Trophoblast cell (in vitro differentiated cells and primary cell): Measurements from ENCODE around the gene RPTOR.

Source experiments
- DNase-seq, 2 donors: peaks; one replicate each; pipeline ENCODE4 v3.0.0-alpha.2; 2016
- H2AFZ ChIP-seq: 2 replicates; pipeline ENCODE4 v1.6.1; 2013; ENCODE audit warnings: low read length, moderate library complexity, mild to moderate bottlenecking; ENCODE audit not compliant: insufficient read depth, poor library complexity
- H2AK5ac ChIP-seq: 2 replicates; pipeline ENCODE4 v1.6.1; 2013; ENCODE audit warnings: mild to moderate bottlenecking, low read length
- H2BK120ac ChIP-seq: 2 replicates; pipeline ENCODE4 v1.6.1; 2013; ENCODE audit warnings: low read length, mild to moderate bottlenecking, moderate library complexity; ENCODE audit not compliant: insufficient read depth, poor library complexity
- H2BK12ac ChIP-seq: 2 replicates; pipeline ENCODE4 v1.6.1; 2013; ENCODE audit warnings: mild to moderate bottlenecking, low read length, moderate library complexity
- H2BK5ac ChIP-seq: 2 replicates; pipeline ENCODE4 v1.6.1; 2013; ENCODE audit warnings: low read length, low read depth, moderate library complexity, mild to moderate bottlenecking; ENCODE audit not compliant: poor library complexity
- H3K14ac ChIP-seq: 2 replicates; pipeline ENCODE4 v1.6.1; 2013; ENCODE audit warnings: mild to moderate bottlenecking, low read length
- H3K18ac ChIP-seq: 2 replicates; pipeline ENCODE4 v1.6.1; 2013; ENCODE audit warnings: mild to moderate bottlenecking, low read length
- H3K23ac ChIP-seq: 2 replicates; pipeline ENCODE4 v1.6.1; 2013; ENCODE audit warnings: low read length
- H3K27ac ChIP-seq: 2 replicates; pipeline ENCODE4 v1.5.1; 2013; ENCODE audit warnings: low read depth, mild to moderate bottlenecking, inconsistent platforms, low read length, moderate library complexity
- H3K27me3 ChIP-seq: 2 replicates; pipeline ENCODE4 v1.6.1; 2013; ENCODE audit warnings: inconsistent platforms, mild to moderate bottlenecking, low read length, moderate library complexity; ENCODE audit not compliant: insufficient read depth
- H3K36me3 ChIP-seq, 2 experiments: 1 replicate in 1 of 2; 2 replicates in 1 of 2; pipeline ENCODE4 v1.6.1; 2013; ENCODE audit warnings: low read length in 2 of 2, mild to moderate bottlenecking in 2 of 2, moderate library complexity in 1 of 2; ENCODE audit not compliant: insufficient read depth in 2 of 2, control insufficient read depth in 1 of 2
- H3K4ac ChIP-seq: 2 replicates; pipeline ENCODE4 v1.6.1; 2013; ENCODE audit warnings: low read depth, mild to moderate bottlenecking, low read length, moderate library complexity
- H3K4me1 ChIP-seq, 2 experiments: 1 replicate in 1 of 2; 2 replicates in 1 of 2; pipeline ENCODE4 v1.6.1; 2013; ENCODE audit warnings: low read length in 2 of 2, mild to moderate bottlenecking in 2 of 2, moderate library complexity in 1 of 2; ENCODE audit not compliant: insufficient read depth in 2 of 2, control insufficient read depth in 1 of 2
- H3K4me2 ChIP-seq: 2 replicates; pipeline ENCODE4 v1.6.1; 2013; ENCODE audit warnings: inconsistent platforms, mild to moderate bottlenecking, low read length, moderate library complexity
- H3K4me3 ChIP-seq: 2 replicates; pipeline ENCODE4 v1.5.1; 2013; ENCODE audit warnings: mild to moderate bottlenecking, low read depth, low read length, inconsistent platforms
- H3K79me1 ChIP-seq: one replicate; pipeline ENCODE4 v1.6.1; 2013; ENCODE audit warnings: low read length
- H3K79me2 ChIP-seq: 2 replicates; pipeline ENCODE4 v1.6.1; 2013; ENCODE audit warnings: low read length, mild to moderate bottlenecking; ENCODE audit not compliant: control insufficient read depth, insufficient read depth, poor library complexity
- H3K9ac ChIP-seq: 2 replicates; pipeline ENCODE4 v1.6.1; 2013; ENCODE audit warnings: mild to moderate bottlenecking, low read length
- H3K9me3 ChIP-seq: 2 replicates; pipeline ENCODE4 v1.6.1; 2013; ENCODE audit warnings: low read depth, mild to moderate bottlenecking, control low read depth, inconsistent platforms, low read length; ENCODE audit not compliant: insufficient read depth
- H4K12ac ChIP-seq: 2 replicates; pipeline ENCODE4 v1.6.1; 2013; ENCODE audit warnings: low read depth, mild to moderate bottlenecking, low read length, moderate library complexity
- H4K8ac ChIP-seq: 2 replicates; pipeline ENCODE4 v1.6.1; 2013; ENCODE audit warnings: low read depth, mild to moderate bottlenecking, low read length, moderate library complexity
- H4K91ac ChIP-seq: one replicate; pipeline ENCODE4 v1.6.1; 2013; ENCODE audit warnings: low read depth, mild to moderate bottlenecking, low read length, moderate library complexity
- WGBS: extraction: QIAGEN DNeasy Blood & Tissue Kit; methylation state at CpG from one replicate; pipeline ENCODE4 v1.1.7; 2013; ENCODE audit warnings: missing lambda C conversion rate; ENCODE audit not compliant: insufficient read length, insufficient coverage; ENCODE audit errors: extremely low coverage; 5-methylcytosine and 5-hydroxymethylcytosine counted together

RPTOR gene

DNA sequence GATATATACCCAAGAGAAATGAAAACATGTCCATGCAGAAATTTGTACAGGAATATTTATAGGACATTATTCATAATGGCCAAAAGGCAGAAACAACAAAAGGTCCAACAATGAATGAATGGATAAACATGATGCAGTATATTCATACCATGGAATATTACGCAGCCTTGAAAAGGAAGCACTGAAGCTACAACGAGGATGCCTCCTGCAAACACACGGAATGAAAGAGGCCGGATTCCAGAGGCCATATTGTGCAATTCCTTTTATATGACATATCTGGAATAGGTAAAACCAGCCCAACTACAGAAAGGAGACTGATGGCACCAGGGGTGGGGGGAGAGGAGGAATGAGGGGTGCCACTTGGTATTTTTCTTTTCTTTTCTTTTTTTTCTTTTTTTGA, 432.5 kb downstream of the RPTOR start:
- H3K79me1 ChIP-seq = no peaks in the 10 kb centered on the region
- H4K8ac ChIP-seq = no peak overlapping the region
- H3K4me2 ChIP-seq = no peak overlapping the region
- no peaks in the 10 kb centered on the region for H3K4me1 ChIP-seq
- no peaks in the 10 kb centered on the region for H3K9me3 ChIP-seq
- H3K79me2 ChIP-seq = no peaks in the 10 kb centered on the region
- no peak overlapping the region for H4K91ac ChIP-seq
- H4K12ac ChIP-seq = no peak overlapping the region
- H2AFZ ChIP-seq = no peak overlapping the region
- H3K4ac ChIP-seq = no peak overlapping the region
- H3K23ac ChIP-seq = no peak overlapping the region
- H2BK12ac ChIP-seq = no peak overlapping the region
- H2BK120ac ChIP-seq = no peak overlapping the region
- H3K27me3 ChIP-seq = no peaks in the 10 kb centered on the region
- no peak overlapping the region for H2AK5ac ChIP-seq
- DNase-seq = peak in 1 of 2 donors; percentile 26
- no peak overlapping the region for H3K18ac ChIP-seq
- no peaks in the 10 kb centered on the region for H3K36me3 ChIP-seq
- no peak overlapping the region for H3K4me3 ChIP-seq
- no peak overlapping the region for H3K9ac ChIP-seq
- no peak overlapping the region for H3K27ac ChIP-seq
- no CpG with 5 or more reads among the region's 4 CpGs for WGBS
- H2BK5ac ChIP-seq = no peak overlapping the region
- no peak overlapping the region for H3K14ac ChIP-seq

DNA sequence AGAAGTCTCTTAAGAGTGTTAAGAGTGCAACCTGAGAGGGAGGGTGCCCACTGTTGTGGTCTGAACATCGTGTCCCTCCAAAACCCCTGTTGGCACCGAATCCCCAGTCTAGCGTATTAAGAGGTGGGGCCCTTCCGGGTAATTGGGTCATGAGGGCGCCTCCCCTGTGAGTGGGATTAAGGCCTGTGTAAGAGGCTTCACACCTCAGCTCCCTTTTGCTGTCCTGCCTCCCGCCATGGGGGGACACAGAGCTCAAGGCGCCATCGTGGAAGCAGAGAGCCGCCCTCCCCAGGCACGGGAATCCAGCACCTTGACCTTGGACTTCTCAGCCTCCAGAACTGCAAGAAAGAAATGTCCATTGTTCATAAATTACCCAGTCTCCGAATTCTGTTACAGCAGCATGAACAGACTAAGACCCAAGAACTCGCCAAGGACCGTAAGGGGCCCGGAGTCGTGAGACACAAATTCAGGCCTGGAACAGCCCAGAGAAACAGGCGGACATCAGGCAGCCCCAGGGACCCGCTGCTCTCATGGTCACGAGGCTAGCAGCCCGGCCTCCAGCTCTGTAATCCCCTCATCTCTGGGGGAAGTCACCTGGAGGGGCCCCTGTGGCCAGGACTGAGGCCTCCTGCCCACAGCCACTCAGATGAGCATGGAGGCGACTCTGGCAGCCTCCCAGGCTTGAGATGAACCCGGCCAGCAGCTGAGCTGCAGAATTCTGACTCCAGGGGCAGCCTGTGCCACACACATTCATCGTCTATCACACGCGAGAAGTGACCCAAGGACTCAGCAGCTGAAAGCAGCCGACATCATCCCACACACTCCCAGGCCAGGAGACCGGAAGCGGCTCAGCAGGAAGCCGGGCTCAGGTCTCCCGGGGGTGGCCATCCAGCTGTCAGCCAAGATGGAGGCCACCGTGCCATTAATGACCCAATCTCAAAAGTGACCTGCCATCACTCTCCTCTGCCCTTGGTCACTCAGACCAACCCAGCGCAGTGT, 434.2 kb downstream of the RPTOR start:
- no CpG with 5 or more reads among the region's 31 CpGs for WGBS
- Histone ChIP-seq H3K4me1 (no peaks in the 10 kb centered on the region), H3K79me2 (no peaks in the 10 kb centered on the region), H3K9ac (no peak overlapping the region), H2BK120ac (no peak overlapping the region), H3K18ac (no peak overlapping the region), H3K23ac (no peak overlapping the region), H2AFZ (no peak overlapping the region), H2AK5ac (no peak overlapping the region), H3K4ac (no peak overlapping the region), H4K8ac (no peak overlapping the region), H3K14ac (no peak overlapping the region), H3K79me1 (no peaks in the 10 kb centered on the region), H2BK5ac (no peak overlapping the region), H4K12ac (no peak overlapping the region), H3K4me3 (no peak overlapping the region), H3K9me3 (no peaks in the 10 kb centered on the region), H3K4me2 (no peak overlapping the region), H2BK12ac (no peak overlapping the region), H3K27me3 (no peaks in the 10 kb centered on the region), H3K36me3 (no peaks in the 10 kb centered on the region), H4K91ac (no peak overlapping the region), H3K27ac (no peak overlapping the region)
- no peak for DNase-seq

- Histone ChIP-seq H2BK120ac (no peak overlapping the region), H2AK5ac (no peak overlapping the region), H3K4me2 (no peak overlapping the region)
Observed at GRCh38 chr17:80979547-80980378, 435.1 kb downstream of the RPTOR start.

DNA sequence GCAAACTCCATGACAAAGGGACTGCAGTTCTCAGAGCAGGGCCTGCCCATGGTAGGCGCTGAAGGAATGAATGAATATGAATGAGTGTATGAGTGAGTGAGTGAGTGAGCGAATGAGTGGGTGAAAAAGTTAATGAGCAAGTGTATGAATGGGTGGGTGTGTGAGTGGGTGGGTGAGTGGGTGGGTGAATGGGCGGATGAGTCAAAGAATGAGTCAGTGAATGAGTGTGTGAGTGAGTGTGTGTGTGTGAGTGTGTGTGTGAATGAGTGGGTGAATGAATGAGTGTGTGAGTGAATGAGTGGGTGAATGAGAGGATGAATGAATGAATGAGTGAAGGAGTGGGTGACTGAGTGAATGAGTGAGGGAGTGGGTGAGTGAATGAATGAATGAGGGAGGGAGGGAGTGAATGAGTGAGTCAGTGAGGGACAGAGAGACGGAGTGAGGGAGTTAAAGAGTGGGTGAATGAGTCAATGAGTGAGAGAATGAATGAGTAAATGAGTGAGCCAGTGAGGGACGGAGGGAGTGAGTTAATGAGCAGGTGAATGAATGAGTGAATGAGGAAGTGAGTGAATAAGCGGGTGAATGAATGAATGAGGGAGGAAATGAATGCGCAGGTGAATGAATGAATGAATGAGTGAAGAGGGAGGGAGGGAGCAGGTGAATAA, 435.9 kb downstream of the RPTOR start:
- H3K14ac ChIP-seq = no peak overlapping the region
- H3K27me3 ChIP-seq = no peaks in the 10 kb centered on the region
- no peak overlapping the region for H3K23ac ChIP-seq
- no peak overlapping the region for H3K9ac ChIP-seq
- no peak overlapping the region for H3K18ac ChIP-seq
- H3K27ac ChIP-seq = no peak overlapping the region
- no peak overlapping the region for H4K12ac ChIP-seq
- H4K8ac ChIP-seq = no peak overlapping the region
- H3K36me3 ChIP-seq = no peaks in the 10 kb centered on the region
- H2AFZ ChIP-seq = no peak overlapping the region
- H2BK12ac ChIP-seq = no peak overlapping the region
- DNase-seq = no peak
- no peak overlapping the region for H2AK5ac ChIP-seq
- no peak overlapping the region for H2BK120ac ChIP-seq
- no peaks in the 10 kb centered on the region for H3K79me2 ChIP-seq
- H3K4me2 ChIP-seq = no peak overlapping the region
- H3K9me3 ChIP-seq = no peaks in the 10 kb centered on the region
- no peak overlapping the region for H4K91ac ChIP-seq
- WGBS = 100% methylated on average over 5 of the region's 7 CpGs
- H3K4me1 ChIP-seq = peaks cover 2 to 4% of the 10 kb centered on the region in 2 experiments
- peaks cover 3% of the 10 kb centered on the region for H3K79me1 ChIP-seq
- H3K4me3 ChIP-seq = no peak overlapping the region
- H3K4ac ChIP-seq = no peak overlapping the region
- H2BK5ac ChIP-seq = no peak overlapping the region

More at GRCh38 chr17:80979547-80980378, 435.1 kb downstream of the RPTOR start:
- no peak overlapping the region for H4K91ac ChIP-seq
- no peaks in the 10 kb centered on the region for H3K79me2 ChIP-seq
- H3K79me1 ChIP-seq = no peaks in the 10 kb centered on the region
- H3K4me3 ChIP-seq = no peak overlapping the region
- H3K23ac ChIP-seq = no peak overlapping the region
- H2BK12ac ChIP-seq = no peak overlapping the region
- peaks cover under 1 to 2% of the 10 kb centered on the region in 2 experiments for H3K4me1 ChIP-seq
- H3K4ac ChIP-seq = no peak overlapping the region
- H3K27me3 ChIP-seq = no peaks in the 10 kb centered on the region
- no peak overlapping the region for H4K12ac ChIP-seq
- H2BK5ac ChIP-seq = no peak overlapping the region
- DNase-seq = no peak
- H3K14ac ChIP-seq = no peak overlapping the region
- no peak overlapping the region for H3K9ac ChIP-seq
- no peak overlapping the region for H2AFZ ChIP-seq
- no peak overlapping the region for H3K27ac ChIP-seq
- H3K9me3 ChIP-seq = no peaks in the 10 kb centered on the region
- no peak overlapping the region for H4K8ac ChIP-seq
- WGBS = no CpG with 5 or more reads among the region's 26 CpGs
- no peaks in the 10 kb centered on the region for H3K36me3 ChIP-seq
- H3K18ac ChIP-seq = no peak overlapping the region
